Putamen (tissue), 1 donor: ENCODE results near the gene LATS2.

ENCODE experiments used
- DNase-seq: peaks from one replicate; pipeline ENCODE4 v3.0.0-alpha.2; 2016; ENCODE audit warnings: low spot score

The LATS2 gene

DNA sequence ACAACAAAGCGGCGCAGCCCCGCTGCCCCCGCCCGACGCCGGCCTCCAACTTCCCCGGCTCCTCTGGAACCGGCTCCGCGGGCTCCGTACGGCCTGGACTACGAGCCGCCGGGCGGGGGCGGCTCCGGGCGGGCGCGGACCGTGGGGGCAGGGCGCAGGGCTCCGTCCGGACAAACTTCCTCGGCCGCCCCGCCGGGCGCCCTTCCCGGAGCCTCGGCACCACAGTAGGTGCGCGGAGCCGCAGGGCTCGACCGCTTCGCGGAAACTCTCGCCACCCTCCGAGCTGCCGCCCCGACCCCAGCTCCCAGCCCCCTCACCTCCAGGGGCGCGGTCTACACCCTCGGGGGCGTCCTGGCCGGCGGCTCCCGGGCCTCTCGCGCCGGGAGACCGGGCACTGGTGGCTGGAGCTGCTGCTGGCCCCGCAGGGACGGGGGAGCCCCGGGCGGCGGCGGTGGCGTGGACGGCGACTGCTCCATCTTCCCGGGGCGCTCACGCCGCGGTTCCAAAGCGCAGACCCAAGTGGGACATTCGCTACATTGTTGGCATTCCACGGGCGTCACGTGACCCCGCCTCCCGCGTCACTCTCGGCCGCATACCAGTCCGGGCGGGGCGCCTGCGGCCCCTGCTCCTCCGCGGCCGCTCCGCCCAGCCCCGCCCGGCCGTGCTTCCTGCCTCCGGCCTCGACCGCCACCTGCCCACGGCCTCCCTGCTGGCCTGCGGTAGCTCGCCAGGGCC, at the start of gene LATS2:
Gene LATS2, minus strand, starts transcription at position 558 of the 735 bp plus-strand sequence. CDS start 15,560 bp downstream, outside the sequence.
- peak; percentile 80 for DNase-seq

DNA sequence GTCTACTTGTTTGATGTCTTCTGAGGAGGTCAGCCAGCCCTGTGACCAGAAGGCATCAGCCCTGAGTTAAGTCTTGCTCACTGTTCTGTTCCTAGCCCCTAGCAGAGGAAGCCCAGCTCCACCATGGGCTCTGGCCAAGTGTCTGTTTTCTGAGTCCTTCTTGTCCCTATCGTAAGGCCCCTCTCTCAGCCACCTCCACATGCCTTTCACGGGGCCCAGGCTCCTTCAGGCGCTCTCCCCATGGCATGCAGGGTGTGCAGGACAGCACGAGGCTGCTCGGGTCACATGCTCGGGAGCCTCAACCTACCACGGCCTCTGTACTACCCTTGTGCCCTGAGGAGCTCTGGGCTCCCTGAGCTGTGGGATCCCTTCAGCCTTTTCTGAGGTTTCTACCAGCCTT, 47.8 kb upstream of the LATS2 start:
- DNase-seq = no peak

DNA sequence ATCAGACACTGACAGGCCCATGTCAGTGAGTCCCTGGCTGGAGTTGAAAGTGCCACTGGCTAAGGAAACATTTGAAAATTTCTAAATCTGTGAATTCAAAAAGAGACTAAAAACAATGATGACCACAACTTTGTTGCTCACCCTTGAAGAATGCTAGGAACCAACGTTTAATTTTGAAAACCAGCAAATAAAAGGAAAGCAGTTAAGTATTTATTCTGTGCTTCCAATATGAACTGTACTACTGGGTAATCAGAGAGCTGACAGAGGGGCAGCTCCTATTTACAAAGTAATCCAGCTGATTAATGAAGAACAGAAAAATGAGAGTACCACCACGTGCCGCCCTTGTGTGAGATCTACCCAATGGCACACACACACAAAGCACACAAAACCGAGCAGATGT, 44.7 kb upstream of the LATS2 start:
- no peak for DNase-seq

DNA sequence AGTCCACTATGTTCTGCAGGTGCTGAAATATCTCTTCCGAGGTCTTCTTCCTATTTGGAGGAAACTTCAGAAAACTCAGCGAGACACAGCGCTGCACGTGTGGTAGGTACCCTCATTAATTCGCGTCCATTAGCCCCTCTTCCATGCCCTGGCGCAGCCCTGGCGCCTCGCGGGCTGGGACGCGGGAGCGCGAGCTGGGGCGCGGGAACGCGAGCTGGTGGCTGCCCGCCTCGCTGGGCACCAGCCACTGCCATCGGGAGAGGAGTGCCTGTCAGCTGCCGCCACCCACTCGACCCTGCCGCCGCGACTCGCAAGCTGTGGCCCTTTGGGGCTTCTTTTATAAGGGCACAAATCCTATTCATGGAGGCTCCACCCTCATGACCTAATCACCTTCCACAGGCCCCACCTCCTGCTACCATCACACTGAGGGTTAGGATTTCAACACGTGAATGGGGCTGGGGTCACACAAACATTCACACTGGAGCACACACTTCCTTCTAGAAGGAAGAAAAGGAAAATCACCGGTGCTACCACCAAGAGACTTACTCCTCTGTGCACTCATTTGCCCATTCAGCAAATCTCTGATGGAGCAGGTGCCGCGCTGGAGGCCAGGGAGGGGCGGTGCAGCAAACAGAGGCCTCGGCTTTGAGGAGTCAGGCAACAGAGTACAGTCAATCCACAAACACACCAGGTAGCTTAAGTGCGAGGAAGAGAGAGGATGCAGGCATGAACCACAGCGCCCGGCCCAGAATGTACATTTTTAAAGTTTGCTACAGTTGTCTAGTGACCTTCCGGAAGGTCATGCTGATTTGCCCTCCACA, 43.0 kb upstream of the LATS2 start:
- no peak for DNase-seq

DNA sequence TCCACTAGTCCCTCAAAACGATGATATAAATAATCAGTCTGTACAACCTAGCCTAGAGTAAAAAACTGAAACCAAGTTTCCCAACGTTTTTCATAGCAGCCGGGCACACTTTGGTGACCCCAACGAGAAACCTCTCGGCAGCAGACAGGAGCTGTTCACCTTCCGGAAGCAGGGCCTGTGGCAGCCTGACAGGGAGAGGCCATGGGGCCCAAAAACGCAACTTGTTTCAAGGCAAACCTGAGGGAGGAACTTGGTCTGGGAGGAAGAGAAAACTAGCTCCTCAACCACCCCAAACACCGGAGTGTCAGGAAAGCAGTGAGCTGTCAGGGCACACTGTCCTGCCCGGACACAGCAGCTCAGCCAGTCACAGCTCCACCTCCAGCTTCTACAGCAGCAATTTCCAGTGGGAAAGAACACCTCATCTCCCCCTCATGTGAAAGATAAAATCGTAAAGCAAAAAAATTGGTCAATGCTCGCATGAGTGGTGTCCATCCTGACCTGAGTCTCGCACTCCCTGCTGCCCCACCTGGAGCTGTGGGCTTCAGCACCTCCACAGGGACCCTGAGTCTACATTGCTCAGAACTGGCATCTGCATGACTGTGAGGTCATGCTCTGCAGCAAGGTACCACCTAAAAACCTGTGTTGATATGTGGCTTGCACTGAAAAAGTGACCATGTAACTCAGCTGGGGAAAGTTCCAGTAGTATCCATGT, 40.6 kb upstream of the LATS2 start:
- DNase-seq = no peak

DNA sequence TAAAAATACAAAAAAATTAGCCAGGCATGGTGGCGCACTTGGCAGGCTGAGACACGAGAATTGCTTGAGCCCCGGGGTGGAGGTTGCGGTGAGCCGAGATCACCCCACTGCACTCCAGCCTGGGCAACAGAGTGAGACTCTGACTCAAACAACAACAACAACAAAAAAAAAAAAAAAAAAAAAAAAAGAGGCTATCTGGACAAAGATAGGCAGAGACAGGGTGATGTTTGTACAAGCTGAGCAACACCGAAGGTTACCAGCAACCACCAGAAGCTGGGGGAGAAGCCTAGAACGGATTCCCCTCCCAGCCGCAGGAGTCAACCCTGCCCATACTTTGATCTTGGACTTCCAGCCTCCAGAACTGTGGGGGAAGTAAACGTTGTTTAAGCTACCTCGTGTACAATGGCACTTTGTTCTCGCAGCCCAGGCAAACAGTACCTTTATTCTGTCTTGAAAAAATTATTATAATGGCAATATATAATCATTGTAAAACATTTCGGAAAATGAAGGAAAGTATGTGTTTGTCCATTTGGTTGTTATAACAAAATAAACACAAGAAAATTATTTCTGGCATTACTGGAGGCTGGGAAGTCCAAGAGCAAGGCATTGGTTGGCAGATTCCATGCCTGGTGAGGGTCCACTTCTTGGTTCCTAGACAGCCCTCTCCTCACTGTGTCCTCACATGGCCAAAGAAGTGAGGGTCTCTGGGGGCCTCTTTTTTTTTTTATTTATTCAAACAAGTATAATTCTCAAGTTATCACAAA, 39.8 kb upstream of the LATS2 start:
- DNase-seq = no peak

DNA sequence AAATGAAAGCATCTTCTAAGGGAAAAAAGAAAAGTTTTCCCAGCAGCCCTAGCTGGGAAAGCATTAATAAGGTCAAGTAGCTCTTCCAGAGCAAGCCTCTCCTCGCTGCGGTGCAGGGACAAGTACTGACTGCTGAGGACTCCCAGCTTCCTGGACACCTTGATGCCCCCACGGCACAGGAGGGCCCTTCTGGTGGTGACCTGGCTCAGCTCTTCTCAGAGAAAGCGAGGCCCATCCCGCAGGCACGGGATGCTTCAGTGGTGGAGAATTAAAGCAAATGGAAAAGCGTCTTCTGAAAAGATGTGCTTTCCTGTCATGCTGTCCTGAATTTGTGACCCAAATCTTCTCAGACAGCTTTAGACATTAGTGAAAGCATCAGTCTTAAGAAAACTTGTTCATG, 38.8 kb upstream of the LATS2 start:
- no peak for DNase-seq

DNA sequence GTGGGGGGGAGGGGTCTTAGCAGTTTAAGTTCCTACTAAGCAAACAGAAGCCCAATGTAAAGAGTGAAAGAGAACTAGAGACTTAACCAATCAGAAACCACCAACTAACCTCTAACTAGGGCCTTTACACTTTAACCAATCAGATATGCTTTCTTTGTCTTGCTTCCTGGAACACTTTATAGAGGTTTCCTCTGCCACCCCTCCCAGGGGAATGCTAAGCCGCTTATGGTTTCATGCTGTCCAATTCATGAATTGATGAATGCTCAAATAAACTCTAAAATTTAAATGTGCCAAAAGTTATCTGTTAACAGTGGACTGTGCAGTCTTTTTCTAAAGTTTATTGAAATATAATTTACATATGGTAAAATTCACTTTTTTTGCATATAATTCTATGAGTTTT, 33.9 kb upstream of the LATS2 start:
- DNase-seq = no peak

DNA sequence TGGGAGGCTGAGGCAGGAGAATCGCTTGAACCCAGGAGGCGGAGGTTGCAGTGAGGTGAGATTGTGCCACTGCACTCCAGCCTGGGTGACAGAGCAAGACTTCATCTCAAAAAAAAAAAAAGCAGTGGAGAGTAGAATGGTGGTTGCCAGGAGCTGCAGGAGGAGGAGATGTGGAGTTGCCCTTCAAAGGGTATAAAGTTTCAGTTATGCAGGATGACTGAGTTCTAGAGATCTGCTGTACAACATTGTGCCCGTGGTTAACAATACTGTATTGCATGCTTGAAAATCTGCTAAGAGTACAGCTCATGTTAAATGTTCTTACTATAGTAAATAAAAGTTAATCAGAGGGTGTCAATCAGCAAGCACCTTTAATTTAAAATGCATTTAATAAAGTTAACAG, 28.4 kb upstream of the LATS2 start:
- no peak for DNase-seq

DNA sequence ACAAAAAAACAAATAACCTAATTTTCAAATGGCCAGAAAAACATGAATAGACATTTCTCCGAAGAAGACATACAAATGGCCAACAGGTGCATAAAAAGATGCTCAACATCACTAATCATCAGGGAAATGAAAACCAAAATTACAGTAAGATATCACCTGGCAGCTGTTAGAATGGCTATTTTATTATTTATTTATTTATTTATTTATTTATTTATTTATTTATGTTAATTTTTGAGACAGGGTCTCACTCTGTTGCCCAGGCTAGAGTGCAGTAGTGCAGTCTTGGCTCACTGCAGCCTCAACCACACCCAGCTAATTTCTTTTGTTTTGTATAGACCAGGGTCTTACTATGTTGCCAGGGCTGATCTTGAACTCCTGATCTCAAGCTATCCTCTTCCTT, 27.1 kb upstream of the LATS2 start:
- no peak for DNase-seq

DNA sequence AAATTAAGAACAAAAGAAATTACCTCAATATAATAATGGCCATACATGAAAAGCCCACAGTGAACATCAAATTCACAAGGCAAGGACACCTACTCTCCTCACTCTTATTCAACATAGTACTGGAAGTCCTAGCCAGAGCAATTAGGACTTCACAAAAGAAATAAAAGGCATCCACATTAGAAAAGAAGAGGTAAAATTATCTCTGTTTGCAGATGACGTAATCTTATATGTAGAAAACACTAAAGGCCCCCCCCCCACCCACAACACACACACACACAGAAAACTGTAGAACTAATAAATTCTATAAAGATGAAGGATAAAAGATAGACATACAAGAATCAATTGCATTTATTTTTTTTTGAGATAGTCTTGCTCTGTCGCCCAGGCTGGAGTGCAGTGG, 25.5 kb upstream of the LATS2 start:
- DNase-seq = no peak

DNA sequence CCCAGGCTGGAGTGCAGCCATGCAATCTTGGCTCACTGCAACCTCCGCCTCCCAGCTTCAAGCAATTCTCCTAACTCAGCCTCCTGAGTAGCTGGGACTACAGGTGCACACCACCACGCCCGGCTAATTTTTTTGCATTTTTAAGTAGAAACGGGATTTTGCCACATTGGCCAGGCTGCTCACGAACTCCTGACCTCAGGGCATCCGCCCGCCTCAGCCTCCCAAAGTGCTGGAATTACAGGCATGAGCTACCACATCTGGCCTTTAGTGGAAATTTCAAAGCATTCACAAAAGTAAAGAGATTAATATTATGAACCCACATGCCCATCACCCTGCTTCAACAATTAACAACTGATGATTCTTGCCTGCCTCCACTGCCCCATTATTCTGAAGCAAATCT, 20.5 kb upstream of the LATS2 start:
- no peak for DNase-seq

DNA sequence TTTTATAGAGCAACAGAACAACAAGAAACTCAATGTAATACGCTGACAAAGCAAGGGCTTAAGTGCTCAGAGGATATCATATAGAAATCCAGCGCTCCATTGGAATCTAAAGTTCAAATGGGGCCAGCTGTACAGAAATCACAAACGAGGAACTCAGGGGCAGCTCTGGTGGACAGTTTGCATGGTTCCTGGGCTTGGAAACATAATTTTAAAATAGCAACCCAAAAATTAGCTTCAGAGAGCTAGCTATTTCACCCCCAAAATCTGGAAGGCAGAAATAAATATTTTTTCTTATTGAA, 19.2 kb upstream of the LATS2 start:
- DNase-seq = no peak

DNA sequence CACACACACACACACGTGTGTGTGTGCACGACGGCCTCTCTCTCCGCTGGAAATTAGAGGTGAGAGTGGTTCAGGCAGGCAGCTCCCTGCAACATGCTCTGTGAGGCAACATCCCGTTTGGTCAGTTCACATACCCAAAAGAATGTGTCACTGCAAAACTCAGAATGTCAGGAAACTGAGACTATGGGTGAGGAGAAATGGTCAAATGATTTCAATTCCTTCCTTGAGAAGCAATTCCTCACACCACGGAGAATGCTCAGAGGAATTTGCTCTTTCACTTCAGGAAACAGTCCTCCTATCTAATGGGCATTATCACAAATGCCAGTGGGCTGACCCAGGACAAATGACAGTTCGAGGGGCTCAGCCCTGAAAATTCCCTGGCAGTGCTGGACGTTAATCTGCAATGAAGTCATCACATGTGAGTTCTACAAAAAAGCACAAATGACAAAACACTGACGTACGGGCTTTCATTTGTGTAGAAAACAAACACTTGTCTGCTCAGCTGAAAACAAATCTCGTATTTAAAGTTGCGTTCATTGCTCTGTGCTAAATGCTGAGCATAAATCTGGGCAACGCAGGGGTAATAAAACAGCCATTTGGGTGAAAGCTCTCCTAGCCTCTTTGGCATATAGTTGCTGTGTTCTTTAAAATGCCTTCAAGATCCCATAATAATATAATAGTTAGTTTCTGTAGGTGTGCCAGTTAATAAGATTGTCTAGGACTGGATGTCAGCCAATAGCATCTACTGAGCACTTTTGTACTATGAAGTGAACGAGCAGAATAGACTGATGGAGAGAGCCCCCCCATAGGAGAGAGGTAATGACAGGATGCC, 18.6 kb upstream of the LATS2 start:
- DNase-seq = no peak

DNA sequence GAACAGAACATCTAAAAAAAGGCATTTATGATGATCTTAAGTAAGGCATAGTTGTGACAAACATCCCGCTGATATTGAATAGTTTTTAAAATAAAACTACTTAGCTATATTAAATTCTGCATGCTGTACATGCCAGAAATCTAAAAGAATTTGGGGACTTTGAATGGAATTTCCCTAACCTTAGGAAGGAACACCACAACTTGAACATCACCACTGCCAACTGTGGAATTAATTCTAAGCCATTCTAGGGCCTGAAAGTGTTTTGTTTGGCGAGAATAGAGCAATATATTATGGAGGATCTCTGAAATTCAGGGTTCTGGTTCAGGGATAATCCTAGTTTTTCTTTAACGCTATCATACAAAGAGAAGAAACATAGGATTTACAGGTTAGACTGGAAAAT, 17.8 kb upstream of the LATS2 start:
- no peak for DNase-seq

DNA sequence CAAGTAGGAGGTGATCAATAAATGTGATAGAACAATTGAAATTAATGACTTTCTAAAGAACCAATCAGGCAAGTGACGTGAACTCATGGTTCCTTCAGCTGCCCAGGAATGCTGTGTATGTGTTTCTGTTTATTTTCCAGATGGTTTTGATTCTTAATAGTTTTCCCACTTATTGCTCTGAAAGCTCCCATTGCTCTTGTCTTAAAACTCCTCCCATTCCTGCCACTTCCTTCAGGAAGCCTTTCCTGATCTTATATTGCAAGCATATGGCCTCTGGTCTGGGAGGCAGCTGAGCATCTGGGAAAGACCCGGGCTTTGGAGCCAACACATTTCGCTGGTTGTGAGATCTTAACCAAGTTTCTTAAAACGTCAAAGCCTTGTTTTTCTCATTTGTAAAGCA, 17.1 kb upstream of the LATS2 start:
- DNase-seq = no peak

DNA sequence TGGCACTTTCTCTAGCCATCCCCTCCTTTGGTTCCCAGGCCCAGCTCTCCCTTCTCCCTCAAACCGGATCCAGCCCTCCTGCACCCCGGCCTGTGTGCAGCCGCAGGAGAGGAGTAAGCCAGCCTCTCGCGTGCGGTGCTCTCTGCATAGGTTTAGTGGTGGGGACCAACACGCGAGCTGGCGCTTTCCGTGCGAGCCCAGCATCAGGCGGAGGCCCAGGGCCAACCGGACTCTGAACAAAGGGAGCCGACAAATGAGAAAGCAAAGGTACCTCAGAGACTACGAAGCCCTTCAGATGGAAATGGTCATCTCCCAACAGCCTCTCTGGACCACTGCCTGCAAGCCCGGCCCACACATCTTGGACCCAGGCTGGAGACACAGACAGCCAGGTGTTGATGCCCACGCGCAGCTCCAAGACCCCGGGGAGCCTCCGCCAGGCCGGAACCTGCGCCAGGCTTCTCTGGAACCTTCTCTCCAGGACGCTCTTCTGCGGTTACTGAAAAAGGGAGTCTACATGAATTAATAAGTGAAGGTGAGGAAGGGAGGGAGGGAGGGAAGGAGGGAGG, 16.5 kb upstream of the LATS2 start:
- no peak for DNase-seq

DNA sequence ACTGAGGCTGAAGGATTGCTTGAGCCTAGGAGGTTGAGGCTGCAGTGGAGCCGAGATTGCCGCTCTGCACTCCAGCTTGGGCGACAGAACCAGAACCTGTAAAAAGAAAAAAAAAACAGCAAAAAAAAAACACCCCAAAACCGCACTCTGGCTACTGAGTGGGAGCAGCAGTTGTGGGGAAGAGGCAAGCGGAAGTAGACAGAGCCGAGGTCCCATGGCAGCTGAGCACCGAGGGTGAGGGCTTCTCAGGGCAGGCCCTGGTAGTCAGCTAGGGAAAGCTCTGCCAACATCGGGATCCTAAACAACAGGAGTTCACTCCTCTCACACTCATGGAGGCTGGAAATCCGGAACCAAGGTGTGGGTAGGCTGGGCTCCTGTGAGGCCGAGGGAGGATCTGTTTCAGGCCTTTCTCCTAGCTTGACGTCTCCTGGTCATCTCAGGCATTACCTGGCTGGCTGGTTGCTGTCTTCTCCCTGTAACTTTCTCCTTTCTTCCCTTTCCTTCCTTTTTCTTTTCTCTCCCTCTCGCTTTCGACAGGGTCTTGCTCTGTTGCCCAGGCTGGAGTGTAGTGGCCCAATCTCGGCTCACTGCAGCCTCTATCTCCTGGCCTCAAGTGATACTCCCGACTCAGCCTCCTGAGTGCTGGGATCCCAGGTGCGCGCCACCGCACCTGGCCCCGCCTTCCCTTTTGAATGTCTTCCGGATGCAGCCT, 15.8 kb upstream of the LATS2 start:
- no peak for DNase-seq

DNA sequence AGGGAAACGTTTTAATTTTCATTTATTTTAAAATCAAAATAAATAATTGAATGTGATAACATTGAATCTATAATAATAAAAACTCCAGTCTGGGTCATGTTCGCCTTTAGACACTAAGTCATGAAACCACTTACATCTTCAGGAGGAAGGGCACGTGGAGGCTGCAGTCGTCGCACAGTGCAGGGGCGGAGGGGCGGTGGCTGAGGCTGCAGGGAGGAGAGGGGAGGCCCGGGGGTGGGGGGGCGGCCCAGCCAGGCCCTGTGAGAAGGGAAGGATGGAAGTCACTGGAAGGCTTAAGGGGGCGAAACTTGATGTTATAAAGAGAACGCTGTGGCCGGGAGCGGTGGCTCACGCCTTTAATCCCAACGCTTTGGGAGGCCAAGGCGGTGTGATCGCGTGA, 14.9 kb upstream of the LATS2 start:
- DNase-seq = no peak
